HG03378 (cell line): ENCODE measurements around the gene RBM41.

Experiments
- ATAC-seq: cut with Tn5 transposase; IDR thresholded peaks from one replicate; pipeline ENCODE4 v1.9.1; 2021; ENCODE audit warnings: mild to moderate bottlenecking, moderate library complexity; ENCODE audit not compliant: unreplicated experiment

The RBM41 gene

GRCh38 chrX:107047622-107048021, 71.0 kb downstream of the RBM41 start:
- ATAC-seq, result no peak

- no peak for ATAC-seq
Observed at GRCh38 chrX:107029752-107030151, 88.9 kb downstream of the RBM41 start.

- no peak for ATAC-seq
Observed at GRCh38 chrX:107025545-107025944, 93.1 kb downstream of the RBM41 start.

- no peak for ATAC-seq
Observed at GRCh38 chrX:107014936-107015335, 103.7 kb downstream of the RBM41 start.
